ENCODE measurements around the gene HSPG2. TPM values are rescaled to one million over a fixed set of nuclear protein-coding genes. Genes with fewer than 3 reads are reported as not detected.

The HSPG2 gene
- total RNA-seq, 2 donors from 2014 or later = 148 to 152 TPM

- H3K4me1 ChIP-seq = peaks cover 15% of the 10 kb centered on the region
- H3K27me3 ChIP-seq = no peaks in the 10 kb centered on the region
- intact Hi-C loops (cut with DNase I) = no loop called here
- peak; percentile 84 for DNase-seq
- H3K9me3 ChIP-seq = no peaks in the 10 kb centered on the region
- peak overlapping the region; percentile 65 for H3K27ac ChIP-seq
- no peak for TF ChIP-seq CTCF (IDR thresholded peaks at IDR 0.05)
- peak overlapping the region; percentile 65 to 75 for H3K9ac ChIP-seq (ENCODE audit: low read depth in 2 of 2, low read length in 2 of 2)
- H3K4me3 ChIP-seq = peak overlapping the region; percentile 44
- H3K36me3 ChIP-seq = no peaks in the 10 kb centered on the region
Observed at GRCh38 chr1:21937372-21938121, 437 bp upstream of the HSPG2 start.

GRCh38 chr1:21936366-21937031 lies 611 bp downstream of the HSPG2 start:
- no peak for TF ChIP-seq CTCF (IDR thresholded peaks at IDR 0.05)
- H3K9ac ChIP-seq (ENCODE audit: low read depth in 2 of 2, low read length in 2 of 2) = peak overlapping the region; percentile 84 to 97
- intact Hi-C loops (cut with DNase I) = no loop called here
- peak overlapping the region; percentile 92 for H3K27ac ChIP-seq
- H3K36me3 ChIP-seq = no peaks in the 10 kb centered on the region
- H3K4me1 ChIP-seq = peaks cover 20% of the 10 kb centered on the region
- peak; percentile 46 for DNase-seq
- no peaks in the 10 kb centered on the region for H3K9me3 ChIP-seq
- no peaks in the 10 kb centered on the region for H3K27me3 ChIP-seq
- H3K4me3 ChIP-seq = peak overlapping the region; percentile 59

GRCh38 chr1:21935891-21936365 lies 1.2 kb downstream of the HSPG2 start:
- H3K4me1 ChIP-seq = peaks cover 24% of the 10 kb centered on the region
- intact Hi-C loops (cut with DNase I) = no loop called here
- no peaks in the 10 kb centered on the region for H3K9me3 ChIP-seq
- TF ChIP-seq CTCF (IDR thresholded peaks at IDR 0.05) = no peak
- H3K4me3 ChIP-seq = peak overlapping the region; percentile 59
- H3K36me3 ChIP-seq = no peaks in the 10 kb centered on the region
- peak; percentile 81 for DNase-seq
- H3K9ac ChIP-seq (ENCODE audit: low read depth in 2 of 2, low read length in 2 of 2) = peak overlapping the region; percentile 84 to 97
- H3K27me3 ChIP-seq = no peaks in the 10 kb centered on the region
- H3K27ac ChIP-seq = peak overlapping the region; percentile 92

- H3K9me3 ChIP-seq = no peaks in the 10 kb centered on the region
- TF ChIP-seq CTCF (IDR thresholded peaks at IDR 0.05) = no peak
- no peak for DNase-seq
- peak overlapping the region; percentile 92 for H3K27ac ChIP-seq
- peak overlapping the region; percentile 49 to 97 for H3K9ac ChIP-seq (ENCODE audit: low read depth in 2 of 2, low read length in 2 of 2)
- intact Hi-C loops (cut with DNase I) = no loop called here
- peak overlapping the region; percentile 59 for H3K4me3 ChIP-seq
- peaks cover 24% of the 10 kb centered on the region for H3K4me1 ChIP-seq
- H3K27me3 ChIP-seq = no peaks in the 10 kb centered on the region
- H3K36me3 ChIP-seq = no peaks in the 10 kb centered on the region
Observed at GRCh38 chr1:21935393-21935804, 1.7 kb downstream of the HSPG2 start.

GRCh38 chr1:21933397-21934248 lies 3.5 kb downstream of the HSPG2 start:
- peak overlapping the region; percentile 8 for H3K4me3 ChIP-seq
- H3K9ac ChIP-seq (ENCODE audit: low read depth in 2 of 2, low read length in 2 of 2) = peak overlapping the region; percentile 54 to 65
- intact Hi-C loops (cut with DNase I) = no loop called here
- TF ChIP-seq CTCF (IDR thresholded peaks at IDR 0.05) = no peak
- peak overlapping the region; percentile 92 for H3K27ac ChIP-seq
- DNase-seq = peak; percentile 74
- no peaks in the 10 kb centered on the region for H3K36me3 ChIP-seq
- no peaks in the 10 kb centered on the region for H3K27me3 ChIP-seq
- peaks cover 20% of the 10 kb centered on the region for H3K4me1 ChIP-seq
- no peaks in the 10 kb centered on the region for H3K9me3 ChIP-seq

Measured in colonic mucosa (tissue), 4 donors.